ENCODE measurements around the gene COL4A1.

The COL4A1 gene

GRCh38 chr13:110305001-110305400, 2.0 kb downstream of the COL4A1 start:
- no peak for TF ChIP-seq CTCF (IDR thresholded peaks at IDR 0.05; ENCODE audit: low read depth, low read length)
- DNase-seq (ENCODE audit: low read depth in 2 of 2), result peak; percentile 42
- peak overlapping the region; percentile 75 to 88 for H3K4me3 ChIP-seq (replicated peaks in 1 of 2; ENCODE audit: low read depth in 2 of 2, low read length in 2 of 2)

- H3K4me3 ChIP-seq (replicated peaks in 1 of 2; ENCODE audit: low read depth in 2 of 2, low read length in 2 of 2), result peak overlapping the region in 1 of 2 donors; percentile 75
- TF ChIP-seq CTCF (IDR thresholded peaks at IDR 0.05; ENCODE audit: low read depth, low read length), result no peak
- peak; percentile 78 to 88 for DNase-seq (ENCODE audit: low read depth in 2 of 2)
These were observed 2.7 kb downstream of the COL4A1 start for GRCh38 chr13:110304256-110304655.

- TF ChIP-seq CTCF (IDR thresholded peaks at IDR 0.05; ENCODE audit: low read depth, low read length), result no peak
- DNase-seq (ENCODE audit: low read depth in 2 of 2), result no peak
- H3K4me3 ChIP-seq (replicated peaks in 1 of 2; ENCODE audit: low read depth in 2 of 2, low read length in 2 of 2), result no peak overlapping the region
These were observed 3.3 kb downstream of the COL4A1 start for GRCh38 chr13:110303644-110304043.

- peak overlapping the region in 1 of 2 donors; percentile 7 for H3K4me3 ChIP-seq (replicated peaks in 1 of 2; ENCODE audit: low read depth in 2 of 2, low read length in 2 of 2)
- peak in 1 of 2 donors; percentile 30 for DNase-seq (ENCODE audit: low read depth in 2 of 2)
- no peak for TF ChIP-seq CTCF (IDR thresholded peaks at IDR 0.05; ENCODE audit: low read depth, low read length)
These were observed 4.0 kb downstream of the COL4A1 start for GRCh38 chr13:110302997-110303396.

- peak; percentile 75 to 85 for DNase-seq (ENCODE audit: low read depth in 2 of 2)
- H3K4me3 ChIP-seq (replicated peaks in 1 of 2; ENCODE audit: low read depth in 2 of 2, low read length in 2 of 2), result peak overlapping the region in 1 of 2 donors; percentile 13
- TF ChIP-seq CTCF (IDR thresholded peaks at IDR 0.05; ENCODE audit: low read depth, low read length), result no peak
These were observed 5.1 kb downstream of the COL4A1 start for GRCh38 chr13:110301606-110302553.

GRCh38 chr13:110301083-110301482, 5.9 kb downstream of the COL4A1 start:
- TF ChIP-seq CTCF (IDR thresholded peaks at IDR 0.05; ENCODE audit: low read depth, low read length), result no peak

More at GRCh38 chr13:110301083-110301482, 5.9 kb downstream of the COL4A1 start:
- no peak overlapping the region for H3K4me3 ChIP-seq (replicated peaks in 1 of 2; ENCODE audit: low read depth in 2 of 2, low read length in 2 of 2)
- peak in 1 of 2 donors; percentile 26 for DNase-seq (ENCODE audit: low read depth in 2 of 2)
